ENCODE measurements around the gene ERICH2.
"Not testable (repeated sequence)": the region's sequence is repeated elsewhere in the genome, so short reads cannot be mapped to it uniquely, and the experiment has no call there.

Gene ERICH2

GRCh38 chr2:170745305-170745704 lies 24.9 kb upstream of the ERICH2 start:
- no peak overlapping the region for H2BK120ac ChIP-seq (ENCODE audit: low read depth, low read length)
- no peaks in the 10 kb centered on the region for H3K79me1 ChIP-seq (ENCODE audit: low read length)
- H3K79me2 ChIP-seq (ENCODE audit: control insufficient read depth, insufficient read depth, low read length), result no peaks in the 10 kb centered on the region
- no peak overlapping the region for H3K4ac ChIP-seq (ENCODE audit: low read depth, low read length)
- no peak overlapping the region for H3K9ac ChIP-seq (ENCODE audit: low read length)
- H3K56ac ChIP-seq (ENCODE audit: low read length), result no peak overlapping the region
- H2BK5ac ChIP-seq (ENCODE audit: low read length), result no peak overlapping the region
- no peak overlapping the region for H3K23ac ChIP-seq (ENCODE audit: low read length)
- no peaks in the 10 kb centered on the region for H3K4me1 ChIP-seq (ENCODE audit: control insufficient read depth, low read depth, low read length)
- no peak overlapping the region for H4K5ac ChIP-seq (ENCODE audit: low read length)
- H2BK15ac ChIP-seq (replicated peaks; ENCODE audit: low read depth), result no peak overlapping the region
- no CpG with 5 or more reads among the region's 6 CpGs for WGBS (ENCODE audit: extremely low coverage, insufficient coverage, low lambda C conversion rate)
- no peak overlapping the region for H3K4me2 ChIP-seq (ENCODE audit: low read length)
- no peak overlapping the region for H2AK5ac ChIP-seq (ENCODE audit: low read length)
- no peak overlapping the region for H3K4me3 ChIP-seq (ENCODE audit: low read length)
- H3K27me3 ChIP-seq (ENCODE audit: insufficient read depth, low read length, poor library complexity), result no peaks in the 10 kb centered on the region
- no peaks in the 10 kb centered on the region for H3K36me3 ChIP-seq (ENCODE audit: control insufficient read depth, insufficient read depth, low read length)
- H3K27ac ChIP-seq (ENCODE audit: low read depth, low read length), result no peak overlapping the region
- no peak overlapping the region for H3K18ac ChIP-seq (ENCODE audit: low read length)
- H4K8ac ChIP-seq (ENCODE audit: low read depth, low read length), result no peak overlapping the region
- no peak for DNase-seq

DNA sequence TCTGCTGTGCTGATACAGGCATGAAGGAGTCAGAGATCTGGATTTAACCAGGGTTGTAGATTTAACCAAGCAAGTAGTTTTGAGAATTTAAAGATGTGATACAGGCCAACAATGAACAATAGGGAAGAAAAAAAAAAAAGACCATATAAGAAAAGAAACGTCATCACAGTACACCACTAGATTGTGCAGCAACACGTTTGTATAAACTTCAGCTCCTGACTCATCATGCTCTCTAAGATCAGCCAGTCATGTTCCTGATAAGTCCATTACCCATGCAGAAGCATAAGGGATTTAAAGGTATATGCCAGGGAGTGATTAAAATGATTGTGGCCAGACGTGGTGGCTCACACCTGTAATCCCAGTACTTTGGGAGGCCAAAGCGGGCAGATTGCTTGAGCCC lies 22.3 kb upstream of the ERICH2 start:
- H3K79me1 ChIP-seq (ENCODE audit: low read length), result no peaks in the 10 kb centered on the region
- no peaks in the 10 kb centered on the region for H3K27me3 ChIP-seq (ENCODE audit: insufficient read depth, low read length, poor library complexity)
- H2BK15ac ChIP-seq (replicated peaks; ENCODE audit: low read depth), result no peak overlapping the region
- DNase-seq, result no peak
- no peak overlapping the region for H2BK120ac ChIP-seq (ENCODE audit: low read depth, low read length)
- H3K23ac ChIP-seq (ENCODE audit: low read length), result no peak overlapping the region
- H3K18ac ChIP-seq (ENCODE audit: low read length), result no peak overlapping the region
- no peak overlapping the region for H2BK5ac ChIP-seq (ENCODE audit: low read length)
- WGBS (ENCODE audit: extremely low coverage, insufficient coverage, low lambda C conversion rate), result no CpG with 5 or more reads among the region's 4 CpGs
- H2AK5ac ChIP-seq (ENCODE audit: low read length), result no peak overlapping the region
- H3K27ac ChIP-seq (ENCODE audit: low read depth, low read length), result no peak overlapping the region
- H4K8ac ChIP-seq (ENCODE audit: low read depth, low read length), result no peak overlapping the region
- H3K36me3 ChIP-seq (ENCODE audit: control insufficient read depth, insufficient read depth, low read length), result no peaks in the 10 kb centered on the region
- no peaks in the 10 kb centered on the region for H3K79me2 ChIP-seq (ENCODE audit: control insufficient read depth, insufficient read depth, low read length)
- H3K4me2 ChIP-seq (ENCODE audit: low read length), result no peak overlapping the region
- H3K56ac ChIP-seq (ENCODE audit: low read length), result no peak overlapping the region
- no peak overlapping the region for H3K9ac ChIP-seq (ENCODE audit: low read length)
- no peak overlapping the region for H3K4me3 ChIP-seq (ENCODE audit: low read length)
- no peaks in the 10 kb centered on the region for H3K4me1 ChIP-seq (ENCODE audit: control insufficient read depth, low read depth, low read length)
- H3K4ac ChIP-seq (ENCODE audit: low read depth, low read length), result no peak overlapping the region
- no peak overlapping the region for H4K5ac ChIP-seq (ENCODE audit: low read length)

DNA sequence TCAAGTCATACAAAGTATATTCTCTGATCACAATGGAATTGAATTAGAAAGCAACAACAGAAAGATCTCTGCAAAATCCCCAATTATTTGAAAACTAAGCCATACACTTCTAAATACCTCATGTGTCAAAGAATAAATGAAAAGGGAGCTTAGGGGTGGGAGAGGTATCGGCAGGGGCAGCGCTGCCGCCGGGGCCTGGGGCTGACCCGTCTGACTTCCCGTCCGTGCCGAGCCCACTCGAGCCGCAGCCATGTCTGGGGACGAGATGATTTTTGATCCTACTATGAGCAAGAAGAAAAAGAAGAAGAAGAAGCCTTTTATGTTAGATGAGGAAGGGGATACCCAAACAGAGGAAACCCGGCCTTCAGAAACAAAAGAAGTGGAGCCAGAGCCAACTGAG lies 18.6 kb upstream of the ERICH2 start:
- H2AK5ac ChIP-seq (ENCODE audit: low read length); H3K27ac ChIP-seq (ENCODE audit: low read depth, low read length); H4K5ac ChIP-seq (ENCODE audit: low read length); H3K4me2 ChIP-seq (ENCODE audit: low read length); H3K36me3 ChIP-seq (ENCODE audit: control insufficient read depth, insufficient read depth, low read length); H2BK5ac ChIP-seq (ENCODE audit: low read length); H4K8ac ChIP-seq (ENCODE audit: low read depth, low read length); DNase-seq; H3K4ac ChIP-seq (ENCODE audit: low read depth, low read length); H3K4me1 ChIP-seq (ENCODE audit: control insufficient read depth, low read depth, low read length); H2BK120ac ChIP-seq (ENCODE audit: low read depth, low read length); H3K79me1 ChIP-seq (ENCODE audit: low read length); H3K27me3 ChIP-seq (ENCODE audit: insufficient read depth, low read length, poor library complexity); H3K4me3 ChIP-seq (ENCODE audit: low read length); H3K79me2 ChIP-seq (ENCODE audit: control insufficient read depth, insufficient read depth, low read length); H2BK15ac ChIP-seq (replicated peaks; ENCODE audit: low read depth); H3K23ac ChIP-seq (ENCODE audit: low read length); H3K9ac ChIP-seq (ENCODE audit: low read length); H3K56ac ChIP-seq (ENCODE audit: low read length); H3K18ac ChIP-seq (ENCODE audit: low read length): not testable (repeated sequence)
- WGBS (ENCODE audit: extremely low coverage, insufficient coverage, low lambda C conversion rate), result no CpG with 5 or more reads among the region's 12 CpGs

GRCh38 chr2:170761572-170761971 lies 8.6 kb upstream of the ERICH2 start:
- Histone ChIP-seq H4K8ac (ENCODE audit: low read depth, low read length) (no peak overlapping the region), H3K56ac (ENCODE audit: low read length) (no peak overlapping the region), H2BK120ac (ENCODE audit: low read depth, low read length) (no peak overlapping the region), H3K4me1 (ENCODE audit: control insufficient read depth, low read depth, low read length) (peaks cover 7% of the 10 kb centered on the region), H3K4ac (ENCODE audit: low read depth, low read length) (peak overlapping the region; percentile 31), H3K79me2 (ENCODE audit: control insufficient read depth, insufficient read depth, low read length) (no peaks in the 10 kb centered on the region), H3K36me3 (ENCODE audit: control insufficient read depth, insufficient read depth, low read length) (no peaks in the 10 kb centered on the region), H2BK5ac (ENCODE audit: low read length) (no peak overlapping the region), H2AK5ac (ENCODE audit: low read length) (peak overlapping the region; percentile 8), H3K23ac (ENCODE audit: low read length) (no peak overlapping the region), H3K18ac (ENCODE audit: low read length) (no peak overlapping the region), H3K27ac (ENCODE audit: low read depth, low read length) (no peak overlapping the region), H2BK15ac (replicated peaks; ENCODE audit: low read depth) (peak overlapping the region; percentile 92), H3K4me2 (ENCODE audit: low read length) (no peak overlapping the region), H3K79me1 (ENCODE audit: low read length) (no peaks in the 10 kb centered on the region), H3K9ac (ENCODE audit: low read length) (no peak overlapping the region), H3K27me3 (ENCODE audit: insufficient read depth, low read length, poor library complexity) (no peaks in the 10 kb centered on the region), H3K4me3 (ENCODE audit: low read length) (no peak overlapping the region), H4K5ac (ENCODE audit: low read length) (no peak overlapping the region)
- no peak for DNase-seq

DNA sequence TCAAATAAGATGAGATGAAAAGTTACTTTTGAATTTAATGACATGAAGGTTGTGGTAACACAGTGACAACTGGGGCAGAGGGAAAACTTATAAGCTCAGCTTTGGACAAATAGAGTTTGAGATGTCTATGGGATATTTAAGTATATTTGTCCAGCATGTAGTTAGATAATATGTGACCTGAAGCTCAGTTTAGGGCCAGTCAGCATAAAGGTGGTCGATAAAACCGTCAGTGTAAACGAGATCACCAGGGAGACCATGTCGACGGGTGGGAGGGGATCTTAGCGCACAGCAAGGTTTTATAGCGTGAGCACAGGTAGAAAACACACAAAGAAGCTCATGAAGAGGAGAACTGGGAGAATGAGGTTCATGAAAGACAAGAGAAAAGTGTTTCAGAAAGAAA lies 7.4 kb upstream of the ERICH2 start:
- H3K27me3 ChIP-seq (ENCODE audit: insufficient read depth, low read length, poor library complexity), result no peaks in the 10 kb centered on the region
- H3K27ac ChIP-seq (ENCODE audit: low read depth, low read length), result no peak overlapping the region
- no peaks in the 10 kb centered on the region for H3K36me3 ChIP-seq (ENCODE audit: control insufficient read depth, insufficient read depth, low read length)
- H3K56ac ChIP-seq (ENCODE audit: low read length), result peak overlapping the region; percentile 71
- no peaks in the 10 kb centered on the region for H3K79me1 ChIP-seq (ENCODE audit: low read length)
- peak overlapping the region; percentile 47 for H4K5ac ChIP-seq (ENCODE audit: low read length)
- no peak overlapping the region for H4K8ac ChIP-seq (ENCODE audit: low read depth, low read length)
- H2BK5ac ChIP-seq (ENCODE audit: low read length), result peak overlapping the region; percentile 86
- H3K4me3 ChIP-seq (ENCODE audit: low read length), result no peak overlapping the region
- no peak overlapping the region for H3K23ac ChIP-seq (ENCODE audit: low read length)
- H3K4me2 ChIP-seq (ENCODE audit: low read length), result no peak overlapping the region
- peak overlapping the region; percentile 97 for H3K4ac ChIP-seq (ENCODE audit: low read depth, low read length)
- no peak for DNase-seq
- no peak overlapping the region for H3K9ac ChIP-seq (ENCODE audit: low read length)
- H3K18ac ChIP-seq (ENCODE audit: low read length), result peak overlapping the region; percentile 36
- H3K4me1 ChIP-seq (ENCODE audit: control insufficient read depth, low read depth, low read length), result peaks cover 7% of the 10 kb centered on the region
- H3K79me2 ChIP-seq (ENCODE audit: control insufficient read depth, insufficient read depth, low read length), result no peaks in the 10 kb centered on the region
- WGBS (ENCODE audit: extremely low coverage, insufficient coverage, low lambda C conversion rate), result no CpG with 5 or more reads among the region's 7 CpGs
- H2BK15ac ChIP-seq (replicated peaks; ENCODE audit: low read depth), result peak overlapping the region; percentile 39
- H2BK120ac ChIP-seq (ENCODE audit: low read depth, low read length), result peak overlapping the region; percentile 47
- peak overlapping the region; percentile 43 for H2AK5ac ChIP-seq (ENCODE audit: low read length)

DNA sequence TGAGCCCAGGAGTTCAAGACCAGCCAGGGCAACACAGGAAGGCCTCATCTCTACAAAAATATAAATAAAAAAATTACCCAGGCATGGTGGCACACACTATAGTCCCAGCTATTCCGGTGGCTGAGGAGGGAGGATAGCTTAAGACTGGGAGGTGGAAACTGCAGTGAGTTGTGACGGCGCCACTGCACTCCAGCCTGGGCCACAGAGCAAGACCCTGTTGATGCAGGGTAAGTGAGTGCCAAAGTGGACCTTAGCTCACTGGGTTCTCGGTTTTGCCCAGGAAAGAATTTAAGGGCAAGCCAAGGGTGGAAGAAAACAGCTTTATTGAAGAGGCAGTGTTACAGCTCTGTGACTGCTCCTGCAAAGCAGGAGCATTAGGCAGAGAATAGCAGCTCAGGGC lies 6.9 kb upstream of the ERICH2 start:
- peaks cover 7% of the 10 kb centered on the region for H3K4me1 ChIP-seq (ENCODE audit: control insufficient read depth, low read depth, low read length)
- peak overlapping the region; percentile 75 for H2BK15ac ChIP-seq (replicated peaks; ENCODE audit: low read depth)
- H3K79me2 ChIP-seq (ENCODE audit: control insufficient read depth, insufficient read depth, low read length), result no peaks in the 10 kb centered on the region
- no peak overlapping the region for H4K5ac ChIP-seq (ENCODE audit: low read length)
- no peaks in the 10 kb centered on the region for H3K27me3 ChIP-seq (ENCODE audit: insufficient read depth, low read length, poor library complexity)
- H3K4ac ChIP-seq (ENCODE audit: low read depth, low read length), result peak overlapping the region; percentile 97
- DNase-seq, result no peak
- peak overlapping the region; percentile 36 for H3K18ac ChIP-seq (ENCODE audit: low read length)
- H3K9ac ChIP-seq (ENCODE audit: low read length), result no peak overlapping the region
- H2AK5ac ChIP-seq (ENCODE audit: low read length), result no peak overlapping the region
- no CpG with 5 or more reads among the region's 4 CpGs for WGBS (ENCODE audit: extremely low coverage, insufficient coverage, low lambda C conversion rate)
- H3K23ac ChIP-seq (ENCODE audit: low read length), result no peak overlapping the region
- no peak overlapping the region for H3K27ac ChIP-seq (ENCODE audit: low read depth, low read length)
- H2BK120ac ChIP-seq (ENCODE audit: low read depth, low read length), result peak overlapping the region; percentile 47
- no peak overlapping the region for H3K4me3 ChIP-seq (ENCODE audit: low read length)
- no peaks in the 10 kb centered on the region for H3K36me3 ChIP-seq (ENCODE audit: control insufficient read depth, insufficient read depth, low read length)
- H2BK5ac ChIP-seq (ENCODE audit: low read length), result peak overlapping the region; percentile 1
- no peak overlapping the region for H4K8ac ChIP-seq (ENCODE audit: low read depth, low read length)
- H3K79me1 ChIP-seq (ENCODE audit: low read length), result no peaks in the 10 kb centered on the region
- peak overlapping the region; percentile 52 for H3K56ac ChIP-seq (ENCODE audit: low read length)
- no peak overlapping the region for H3K4me2 ChIP-seq (ENCODE audit: low read length)
